ENCODE data around the gene FADS1.

- TF ChIP-seq, protein P1, sequence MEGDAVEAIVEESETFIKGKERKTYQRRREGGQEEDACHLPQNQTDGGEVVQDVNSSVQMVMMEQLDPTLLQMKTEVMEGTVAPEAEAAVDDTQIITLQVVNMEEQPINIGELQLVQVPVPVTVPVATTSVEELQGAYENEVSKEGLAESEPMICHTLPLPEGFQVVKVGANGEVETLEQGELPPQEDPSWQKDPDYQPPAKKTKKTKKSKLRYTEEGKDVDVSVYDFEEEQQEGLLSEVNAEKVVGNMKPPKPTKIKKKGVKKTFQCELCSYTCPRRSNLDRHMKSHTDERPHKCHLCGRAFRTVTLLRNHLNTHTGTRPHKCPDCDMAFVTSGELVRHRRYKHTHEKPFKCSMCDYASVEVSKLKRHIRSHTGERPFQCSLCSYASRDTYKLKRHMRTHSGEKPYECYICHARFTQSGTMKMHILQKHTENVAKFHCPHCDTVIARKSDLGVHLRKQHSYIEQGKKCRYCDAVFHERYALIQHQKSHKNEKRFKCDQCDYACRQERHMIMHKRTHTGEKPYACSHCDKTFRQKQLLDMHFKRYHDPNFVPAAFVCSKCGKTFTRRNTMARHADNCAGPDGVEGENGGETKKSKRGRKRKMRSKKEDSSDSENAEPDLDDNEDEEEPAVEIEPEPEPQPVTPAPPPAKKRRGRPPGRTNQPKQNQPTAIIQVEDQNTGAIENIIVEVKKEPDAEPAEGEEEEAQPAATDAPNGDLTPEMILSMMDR (conservative IDR thresholded peaks at IDR 0.05): no peak
- no peak for TF ChIP-seq ZFX (IDR thresholded peaks at IDR 0.05)
These were observed 834 bp upstream of the FADS1 start for GRCh38 chr11:61817471-61818202.
